ENCODE measurements around the gene SMARCA5. TPM values are rescaled to one million over a fixed set of nuclear protein-coding genes. Genes with fewer than 3 reads are reported as not detected.

The SMARCA5 gene
- total and polyA plus RNA-seq, 9 of the 15 experiments (the other 6 are each of a cell fraction or from before 2014, with no cell fraction given): 21.6 to 57.8 (median 34.6) TPM

- TF ChIP-seq RAD21 (CRISPR knock-in tag; conservative IDR thresholded peaks at IDR 0.05 in 1 of 2, IDR thresholded peaks at IDR 0.05 in 1 of 2): no peak
- TF ChIP-seq FOXJ3 (CRISPR knock-in tag; IDR thresholded peaks at IDR 0.05): no peak
- no peak for TF ChIP-seq NFE2 (IDR thresholded peaks at IDR 0.05; ENCODE audit: low read depth)
- no peak for TF ChIP-seq KLF1 (tag; IDR thresholded peaks at IDR 0.05)
- 0 out of 2 replicates have a peak, but pooled peaks have one; percentile 15 for TF ChIP-seq THAP12 (CRISPR knock-in tag; IDR thresholded peaks at IDR 0.05)
- TF ChIP-seq BRF2 (IDR thresholded peaks at IDR 0.05; ENCODE audit: borderline replicate concordance, insufficient read depth, insufficient read length): no peak
- TF ChIP-seq UBTF (IDR thresholded peaks at IDR 0.05; ENCODE audit: borderline replicate concordance in 1 of 2, low read depth in 2 of 2, low read length in 2 of 2): peak in 1 of 2 experiments; percentile 87; a peak in 2 of 4 replicates
- peak; percentile 57 for TF ChIP-seq TAF1 (IDR thresholded peaks at IDR 0.05; ENCODE audit: control insufficient read depth, extremely low read depth, insufficient read depth, low read length, severe bottlenecking)
- TF ChIP-seq ZNF76 (CRISPR knock-in tag; IDR thresholded peaks at IDR 0.05; ENCODE audit: borderline replicate concordance): no peak
- TF ChIP-seq ZNF398 (CRISPR knock-in tag; IDR thresholded peaks at IDR 0.05): no peak
- no peak for TF ChIP-seq PYGO2 (tag; IDR thresholded peaks at IDR 0.05)
- no peak for TF ChIP-seq ZNF23 (CRISPR knock-in tag; IDR thresholded peaks at IDR 0.05)
- TF ChIP-seq MTA2 (IDR thresholded peaks at IDR 0.05; ENCODE audit: low read depth): peak; percentile 30; the same call in 1 of the 2 replicates
- TF ChIP-seq ZNF561 (CRISPR knock-in tag; conservative IDR thresholded peaks at IDR 0.05): no peak
- TF ChIP-seq HNRNPK (IDR thresholded peaks at IDR 0.05; ENCODE audit: low read depth, low read length, poor library complexity, severe bottlenecking): no peak
- no peak for TF ChIP-seq BRD4 (IDR thresholded peaks at IDR 0.05)
- no peak for TF ChIP-seq DDX20 (tag; IDR thresholded peaks at IDR 0.05; ENCODE audit: low read depth)
- TF ChIP-seq E2F1 (CRISPR knock-in tag; IDR thresholded peaks at IDR 0.05): no peak
These were observed 995 bp downstream of the SMARCA5 start (continued) for GRCh38 chr4:143514497-143514896.

All from K562 (cell line).